ENCODE data around the gene ATG7. TPM values are rescaled to one million over a fixed set of nuclear protein-coding genes. Genes with fewer than 3 reads are reported as not detected.
"Not testable (repeated sequence)": the region's sequence is repeated elsewhere in the genome, so short reads cannot be mapped to it uniquely, and the experiment has no call there.

Gene ATG7
- total and polyA plus RNA-seq, 4 donors = 7.4 to 53.8 (median 15.6) TPM

DNA sequence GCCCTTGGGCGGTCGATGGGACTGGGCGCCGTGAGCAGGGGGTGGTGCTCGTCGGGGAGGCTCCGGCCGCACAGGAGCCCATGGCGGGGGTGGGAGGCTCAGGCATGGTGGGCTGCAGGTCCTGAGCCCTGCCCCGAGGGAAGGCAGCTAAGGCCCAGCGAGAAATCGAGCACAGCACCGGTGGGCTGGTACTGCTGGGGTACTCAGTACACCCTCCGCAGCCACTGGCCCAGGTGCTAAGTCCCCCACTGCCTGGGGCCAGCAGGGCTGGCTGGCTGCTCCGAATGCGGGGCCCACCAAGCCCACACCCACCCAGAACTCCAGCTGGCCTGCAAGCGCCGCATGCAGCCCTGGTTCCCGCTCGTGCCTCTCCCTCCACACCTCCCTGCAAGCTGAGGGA, 239.4 kb downstream of the ATG7 start:
- not testable (repeated sequence) for H3K4me1 ChIP-seq (ENCODE audit: control insufficient read depth in 4 of 4, insufficient read depth in 4 of 4, low read length in 3 of 4); H3K4me3 ChIP-seq (ENCODE audit: low read depth in 1 of 3, low read length in 3 of 3); H3K36me3 ChIP-seq (ENCODE audit: control insufficient read depth in 4 of 4, insufficient read depth in 3 of 4, low read depth in 1 of 4, low read length in 3 of 4); H3K9ac ChIP-seq (ENCODE audit: low read depth in 1 of 2, low read length in 2 of 2); H3K27ac ChIP-seq (ENCODE audit: low read depth in 1 of 2, low read length in 2 of 2); H3K27me3 ChIP-seq (ENCODE audit: control insufficient read depth in 4 of 4, insufficient read depth in 4 of 4, low read length in 3 of 4); DNase-seq (ENCODE audit: low spot score); H3K9me3 ChIP-seq (ENCODE audit: control insufficient read depth in 4 of 4, low read length in 3 of 4)
- over 99% methylated on average over 19 of the region's 20 CpGs for WGBS

- not testable (repeated sequence) for H3K27ac ChIP-seq (ENCODE audit: low read depth in 1 of 2, low read length in 2 of 2); H3K9me3 ChIP-seq (ENCODE audit: control insufficient read depth in 4 of 4, low read length in 3 of 4); H3K36me3 ChIP-seq (ENCODE audit: control insufficient read depth in 4 of 4, insufficient read depth in 3 of 4, low read depth in 1 of 4, low read length in 3 of 4); H3K4me3 ChIP-seq (ENCODE audit: low read depth in 1 of 3, low read length in 3 of 3); H3K4me1 ChIP-seq (ENCODE audit: control insufficient read depth in 4 of 4, insufficient read depth in 4 of 4, low read length in 3 of 4); H3K27me3 ChIP-seq (ENCODE audit: control insufficient read depth in 4 of 4, insufficient read depth in 4 of 4, low read length in 3 of 4); H3K9ac ChIP-seq (ENCODE audit: low read depth in 1 of 2, low read length in 2 of 2); DNase-seq (ENCODE audit: low spot score)
- WGBS = 96% methylated on average over 27 of the region's 27 CpGs
Observed at GRCh38 chr3:11513125-11513816, 241.1 kb downstream of the ATG7 start.

DNA sequence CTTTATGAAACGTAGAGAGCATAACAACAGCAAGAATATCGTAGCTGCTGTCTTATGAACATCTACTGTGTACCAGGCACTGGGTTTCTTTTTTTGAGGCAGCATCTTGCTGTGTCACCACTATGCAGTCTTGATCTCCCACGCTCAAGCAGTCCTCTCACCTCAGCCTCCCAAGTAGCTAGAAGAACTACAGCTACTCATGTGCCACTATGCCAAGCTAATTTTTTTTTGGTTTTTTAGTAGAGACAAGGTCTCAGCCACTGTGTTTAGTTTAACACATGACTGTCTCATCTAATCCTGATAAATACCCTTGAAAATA, 241.6 kb downstream of the ATG7 start:
- 93% methylated on average over 3 of the region's 3 CpGs for WGBS
- Histone ChIP-seq H3K9ac (ENCODE audit: low read depth in 1 of 2, low read length in 2 of 2) (no peak overlapping the region), H3K36me3 (ENCODE audit: control insufficient read depth in 4 of 4, insufficient read depth in 3 of 4, low read depth in 1 of 4, low read length in 3 of 4) (no peaks in the 10 kb centered on the region), H3K27ac (ENCODE audit: low read depth in 1 of 2, low read length in 2 of 2) (peak overlapping the region in 1 of 2 donors; percentile 31), H3K4me1 (ENCODE audit: control insufficient read depth in 4 of 4, insufficient read depth in 4 of 4, low read length in 3 of 4) (peaks cover 0 to 3% (median 1%) of the 10 kb centered on the region in 4 donors), H3K4me3 (ENCODE audit: low read depth in 1 of 3, low read length in 3 of 3) (no peak overlapping the region), H3K27me3 (ENCODE audit: control insufficient read depth in 4 of 4, insufficient read depth in 4 of 4, low read length in 3 of 4) (no peaks in the 10 kb centered on the region), H3K9me3 (ENCODE audit: control insufficient read depth in 4 of 4, low read length in 3 of 4) (no peaks in the 10 kb centered on the region)
- no peak for TF ChIP-seq FOXA2 (IDR thresholded peaks at IDR 0.05)
- no peak for TF ChIP-seq JUND (IDR thresholded peaks at IDR 0.05)
- no peak for TF ChIP-seq REST (IDR thresholded peaks at IDR 0.05)
- no peak for TF ChIP-seq FOXA1 (IDR thresholded peaks at IDR 0.05)
- no peak for TF ChIP-seq SP1 (IDR thresholded peaks at IDR 0.05)
- TF ChIP-seq TAF1 (conservative IDR thresholded peaks at IDR 0.05) = no peak
- no peak for TF ChIP-seq RAD21 (IDR thresholded peaks at IDR 0.05)
- TF ChIP-seq EGR1 (IDR thresholded peaks at IDR 0.05; ENCODE audit: low read depth in 2 of 2) = no peak
- TF ChIP-seq GABPA (IDR thresholded peaks at IDR 0.05 in 1 of 2, conservative IDR thresholded peaks at IDR 0.05 in 1 of 2) = no peak
- no peak for TF ChIP-seq NR2F2 (IDR thresholded peaks at IDR 0.05)
- no peak for DNase-seq (ENCODE audit: low spot score)
